Right renal cortex interstitium (tissue), 3 donors: ENCODE data around the gene CA5B. TPM values are rescaled to one million over a fixed set of nuclear protein-coding genes. Genes with fewer than 3 reads are reported as not detected.
"Not testable (repeated sequence)": the region's sequence is repeated elsewhere in the genome, so short reads cannot be mapped to it uniquely, and the experiment has no call there.

Source experiments
- DNase-seq, 3 donors: peaks; one replicate each; pipeline ENCODE4 v3.0.0-alpha.2; 2013; ENCODE audit warnings: low read depth in 3 of 3, low spot score in 2 of 3
- polyA plus RNA-seq, 3 donors: library from polyadenylated mRNA; unstranded; fragments of 120-200 nt; gene quantifications; one replicate each; pipeline ENCODE4 v1.2.1, GENCODE V29; 2013; ENCODE audit not compliant: insufficient read length in 3 of 3

The CA5B gene
- polyA plus RNA-seq, 3 donors, result 6.8 to 8.4 (median 7.2) TPM

GRCh38 chrX:15812192-15812938 is 74.3 kb downstream of the CA5B start:
- no peak for DNase-seq

- no peak for DNase-seq
Observed at GRCh38 chrX:15813416-15813815, 75.3 kb downstream of the CA5B start.

GRCh38 chrX:15814771-15815365 is 76.8 kb downstream of the CA5B start:
- DNase-seq, result no peak

- DNase-seq, result no peak
Observed at GRCh38 chrX:15815779-15816437, 77.8 kb downstream of the CA5B start.

- DNase-seq, result no peak
Observed at GRCh38 chrX:15816438-15816809, 78.4 kb downstream of the CA5B start.

- no peak for DNase-seq
Observed at GRCh38 chrX:15816886-15817285, 78.8 kb downstream of the CA5B start.

- no peak for DNase-seq
Observed at GRCh38 chrX:15820106-15821073, 82.3 kb downstream of the CA5B start.

GRCh38 chrX:15822922-15823321 is 84.9 kb downstream of the CA5B start:
- no peak for DNase-seq

GRCh38 chrX:15825936-15826335 is 87.9 kb downstream of the CA5B start:
- DNase-seq, result no peak

GRCh38 chrX:15829217-15829616 is 91.1 kb downstream of the CA5B start:
- no peak for DNase-seq

- not testable (repeated sequence) for DNase-seq
Observed at GRCh38 chrX:15831347-15831746, 93.3 kb downstream of the CA5B start.

GRCh38 chrX:15834053-15834452 is 96.0 kb downstream of the CA5B start:
- no peak for DNase-seq

GRCh38 chrX:15834827-15835595 is 96.9 kb downstream of the CA5B start:
- no peak for DNase-seq

Other genes with a start within 250 kb of the CA5B start
- gene PIR, start 244.9 kb upstream of the CA5B start, polyA plus RNA-seq, result 1 to 10 TPM; 4.4 to 5.9 (median 5.2) TPM
- gene BMX, start 237.5 kb upstream of the CA5B start, polyA plus RNA-seq, result under 1 TPM; 0.31 to 0.51 (median 0.51) TPM
- 10 to 100 TPM; 44.8 to 65.3 (median 65.2) TPM for gene ACE2, start 137.3 kb upstream of the CA5B start, polyA plus RNA-seq
- gene CLTRN, start 73.5 kb upstream of the CA5B start, polyA plus RNA-seq, result 10 to 100 TPM; 26.1 to 27.4 (median 27.0) TPM
- 10 to 100 TPM; 15.4 to 18.1 (median 15.7) TPM for gene ZRSR2, start 52.2 kb downstream of the CA5B start, polyA plus RNA-seq
- gene AP1S2, start 116.5 kb downstream of the CA5B start, polyA plus RNA-seq, result 10 to 100 TPM; 58.0 to 63.9 (median 61.6) TPM